ENCODE results near the gene PTPRJ. TPM values are rescaled to one million over a fixed set of nuclear protein-coding genes. Genes with fewer than 3 reads are reported as not detected.

Gene PTPRJ
- polyA plus RNA-seq, 3 donors: 2.8 to 3.7 (median 3.4) TPM

DNA sequence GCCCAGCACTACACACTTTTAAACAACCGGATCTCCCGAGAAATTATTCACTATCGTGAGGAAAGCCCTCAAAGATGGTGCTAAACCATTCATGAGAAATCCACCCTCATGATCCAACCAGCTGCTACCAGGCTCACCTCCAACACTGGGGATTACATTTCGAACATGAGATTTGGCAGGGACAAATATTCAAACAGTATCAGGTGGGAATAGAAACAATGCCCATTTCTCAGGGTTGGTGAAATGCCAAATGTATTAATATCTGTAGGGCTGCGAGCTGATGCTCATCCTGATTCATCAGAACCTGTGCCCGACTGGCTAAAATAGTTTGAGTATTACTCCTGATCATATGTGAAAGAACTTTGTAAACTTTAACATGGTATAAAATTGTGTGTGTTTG lies 15.8 kb upstream of the PTPRJ start:
- H3K27ac ChIP-seq (ENCODE audit: low read depth, low read length): no peak overlapping the region

GRCh38 chr11:47967577-47968525 lies 12.5 kb upstream of the PTPRJ start:
- no peak overlapping the region for H3K27ac ChIP-seq (ENCODE audit: low read depth, low read length)
- 72 to 86% (median 79%) methylated on average over 9 of the region's 9 CpGs for WGBS, 3 donors

More for the DNA sequence above, 15.8 kb upstream of the PTPRJ start:
- WGBS, 3 donors: 92 to 93% (median 93%) methylated on average over 6 of the region's 6 CpGs

DNA sequence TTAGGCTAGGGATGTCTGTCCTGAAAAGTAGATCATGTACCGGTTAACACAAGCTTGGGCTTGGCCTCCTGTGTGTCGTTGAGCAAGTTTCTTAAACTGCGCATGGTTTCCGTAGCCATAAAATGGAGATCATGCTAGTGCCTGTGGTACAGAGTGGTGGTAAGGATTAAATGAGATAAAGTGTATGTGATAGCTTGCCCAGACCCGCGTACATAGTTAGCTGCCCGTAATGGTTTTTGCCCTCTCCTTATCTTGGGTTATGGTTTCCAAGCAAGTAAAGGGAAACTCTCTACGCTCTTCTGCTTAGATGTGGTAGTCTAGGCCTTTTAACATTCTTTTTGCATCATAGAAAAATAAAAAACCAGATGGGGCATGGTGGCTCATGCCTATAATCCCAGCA lies 11.0 kb upstream of the PTPRJ start:
- WGBS, 3 donors: 94 to 96% (median 96%) methylated on average over 8 of the region's 8 CpGs
- no peak overlapping the region for H3K27ac ChIP-seq (ENCODE audit: low read depth, low read length)

DNA sequence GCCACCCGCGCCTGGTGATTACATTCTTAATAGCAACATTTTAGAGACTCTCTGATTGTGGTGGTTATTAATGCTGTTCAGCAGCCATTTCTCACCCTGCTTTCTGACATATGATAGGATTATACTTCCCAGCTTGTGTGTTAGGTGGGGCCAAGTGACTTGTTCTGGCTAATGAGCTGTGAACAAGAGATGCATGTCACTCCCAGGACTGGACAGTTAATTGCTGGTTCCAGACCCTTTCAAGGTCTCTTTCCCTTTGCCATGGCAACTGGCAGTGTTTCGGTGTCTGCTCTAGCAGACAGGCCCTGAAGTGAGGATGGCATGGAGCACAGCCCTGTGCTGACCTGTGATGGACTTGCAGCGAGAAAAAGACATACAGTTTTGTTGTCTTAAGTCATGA lies 8.9 kb upstream of the PTPRJ start:
- no peak overlapping the region for H3K27ac ChIP-seq (ENCODE audit: low read depth, low read length)
- WGBS, 3 donors: 81 to 95% (median 93%) methylated on average over 4 of the region's 4 CpGs

- no peak overlapping the region for H3K27ac ChIP-seq (ENCODE audit: low read depth, low read length)
- 95 to 97% (median 95%) methylated on average over 4 of the region's 4 CpGs for WGBS, 3 donors
Measured at GRCh38 chr11:47973173-47973572, 7.2 kb upstream of the PTPRJ start.

GRCh38 chr11:47976931-47977330 lies 3.4 kb upstream of the PTPRJ start:
- H3K27ac ChIP-seq (ENCODE audit: low read depth, low read length): no peak overlapping the region
- 57 to 70% (median 69%) methylated on average over 2 of the region's 2 CpGs for WGBS, 3 donors

- no peak overlapping the region for H3K27ac ChIP-seq (ENCODE audit: low read depth, low read length)
- 47 to 73% (median 59%) methylated on average over 5 of the region's 5 CpGs for WGBS, 3 donors
Measured at GRCh38 chr11:47977623-47978022, 2.7 kb upstream of the PTPRJ start.

GRCh38 chr11:47979378-47980087 lies 826 bp upstream of the PTPRJ start:
- 38 to 43% (median 42%) methylated on average over 18 of the region's 18 CpGs for WGBS, 3 donors
- H3K27ac ChIP-seq (ENCODE audit: low read depth, low read length): no peak overlapping the region

- 0 to 1% (median 1%) methylated on average over 63 to 82 of the region's 82 CpGs for WGBS, 3 donors
Measured at GRCh38 chr11:47980907-47981621, 705 bp downstream of the PTPRJ start.

DNA sequence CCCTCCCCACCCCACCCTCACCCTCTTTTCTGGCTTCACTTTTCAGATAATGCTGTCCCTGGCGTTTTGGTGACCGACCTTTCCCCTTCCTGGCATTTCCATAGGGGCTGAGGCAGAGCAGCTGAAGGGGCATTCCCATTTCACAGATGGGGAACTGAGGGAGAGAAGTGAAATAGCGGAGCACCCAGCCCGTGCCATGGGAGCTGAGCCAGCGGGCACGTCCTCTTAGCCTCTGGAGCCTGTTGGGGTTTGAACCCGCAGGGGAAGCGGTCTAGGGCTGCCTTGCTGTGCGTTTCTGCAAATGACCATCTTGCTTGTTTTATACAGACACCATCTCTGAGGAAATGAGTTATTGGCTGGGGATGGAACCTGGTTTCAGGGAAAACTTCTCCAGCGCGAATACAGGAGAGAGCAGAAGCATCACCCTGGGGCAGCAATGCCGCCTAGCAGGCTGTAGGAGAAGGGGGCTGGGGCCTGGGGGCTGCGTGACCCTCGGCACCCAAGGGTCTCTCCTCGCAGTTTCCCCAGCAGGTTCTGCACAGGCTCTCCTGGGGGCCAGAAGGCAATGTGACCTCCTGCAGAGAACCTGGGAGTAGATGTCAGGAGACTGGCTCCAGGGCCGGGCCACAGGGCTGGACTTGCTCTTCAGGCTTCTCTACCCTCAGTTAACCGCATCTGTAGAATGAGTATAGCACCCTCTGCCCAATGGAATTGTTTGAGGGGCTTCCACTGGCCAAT lies 1.5 kb downstream of the PTPRJ start:
- no peak overlapping the region for H3K27ac ChIP-seq (ENCODE audit: low read depth, low read length)
- WGBS, 3 donors: 44 to 47% (median 47%) methylated on average over 17 of the region's 17 CpGs

More at GRCh38 chr11:47980907-47981621, 705 bp downstream of the PTPRJ start:
- no peak overlapping the region for H3K27ac ChIP-seq (ENCODE audit: low read depth, low read length)

GRCh38 chr11:47982616-47983015 lies 2.3 kb downstream of the PTPRJ start:
- H3K27ac ChIP-seq (ENCODE audit: low read depth, low read length): no peak overlapping the region

DNA sequence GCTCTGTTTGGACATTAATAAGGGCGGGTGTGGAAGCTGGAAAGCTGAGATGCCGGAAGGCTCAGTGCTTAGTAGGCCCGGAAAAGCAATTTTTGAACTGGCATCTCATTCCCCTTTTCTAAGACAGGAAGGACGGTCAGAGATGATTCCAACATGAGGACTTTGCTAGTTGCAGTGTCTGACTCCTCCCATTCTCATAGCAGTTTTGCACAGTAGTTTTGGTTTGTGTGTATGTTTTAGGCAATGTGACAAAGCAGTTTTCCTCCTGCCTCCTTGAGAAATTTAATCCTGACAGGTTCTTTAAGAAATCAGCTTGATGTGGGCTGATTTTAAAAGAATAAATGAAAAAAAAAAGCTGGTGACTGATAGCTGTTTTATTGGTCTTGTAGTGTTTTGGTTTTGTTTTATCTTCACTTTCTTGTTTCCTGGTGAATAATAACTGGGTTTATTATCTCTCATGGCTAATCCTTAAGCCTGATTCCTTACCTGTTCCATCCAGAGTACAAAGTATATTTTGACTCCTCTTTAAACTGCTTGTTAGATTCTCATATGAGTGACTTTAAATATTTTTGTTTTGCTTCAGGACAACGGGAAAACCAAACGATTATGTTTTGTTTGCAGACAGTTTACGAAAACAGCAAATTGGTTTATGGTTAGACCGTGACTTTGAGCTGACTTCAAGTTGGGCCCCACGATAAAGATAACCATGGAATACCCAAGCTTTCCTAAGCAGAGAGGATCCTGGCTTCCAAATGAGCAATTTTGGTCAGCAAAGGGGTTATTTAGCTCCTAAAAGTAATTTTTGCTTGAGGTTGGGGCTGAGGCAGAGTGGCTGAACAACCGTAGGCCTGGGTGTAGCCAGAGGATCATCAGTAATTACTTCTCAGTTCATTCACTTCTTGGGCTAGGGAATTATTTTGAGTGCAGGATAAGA lies 3.4 kb downstream of the PTPRJ start:
- WGBS, 3 donors: 65 to 84% (median 69%) methylated on average over 10 of the region's 10 CpGs
- no peak overlapping the region for H3K27ac ChIP-seq (ENCODE audit: low read depth, low read length)

GRCh38 chr11:47986219-47986618 lies 5.9 kb downstream of the PTPRJ start:
- H3K27ac ChIP-seq (ENCODE audit: low read depth, low read length): no peak overlapping the region
- 91 to 95% (median 93%) methylated on average over 5 of the region's 5 CpGs for WGBS, 3 donors

DNA sequence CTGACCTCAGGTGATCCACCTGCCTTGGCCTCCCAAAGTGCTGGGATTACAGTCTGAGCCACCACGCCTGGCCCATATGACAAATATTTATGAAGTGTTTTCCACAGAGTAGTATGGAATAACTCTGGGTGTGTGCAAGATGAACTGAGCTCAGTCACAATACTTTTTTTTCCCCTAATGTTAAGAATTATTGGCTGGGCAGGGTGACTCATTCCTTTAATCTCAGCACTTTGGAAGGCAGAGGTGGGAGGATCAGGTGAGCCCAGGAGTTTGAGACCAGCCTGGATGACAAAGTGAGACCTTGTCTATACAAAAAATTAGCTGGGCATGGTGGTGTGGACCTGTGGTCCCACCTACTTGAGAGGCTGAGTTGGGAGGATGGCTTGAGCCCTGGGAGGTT lies 6.4 kb downstream of the PTPRJ start:
- H3K27ac ChIP-seq (ENCODE audit: low read depth, low read length): no peak overlapping the region
- 85 to 95% (median 95%) methylated on average over 1 of the region's 1 CpG for WGBS, 3 donors

- WGBS, 3 donors: 77 to 91% (median 84%) methylated on average over 2 of the region's 2 CpGs
- H3K27ac ChIP-seq (ENCODE audit: low read depth, low read length): no peak overlapping the region
Measured at GRCh38 chr11:47987310-47987709, 7.0 kb downstream of the PTPRJ start.

DNA sequence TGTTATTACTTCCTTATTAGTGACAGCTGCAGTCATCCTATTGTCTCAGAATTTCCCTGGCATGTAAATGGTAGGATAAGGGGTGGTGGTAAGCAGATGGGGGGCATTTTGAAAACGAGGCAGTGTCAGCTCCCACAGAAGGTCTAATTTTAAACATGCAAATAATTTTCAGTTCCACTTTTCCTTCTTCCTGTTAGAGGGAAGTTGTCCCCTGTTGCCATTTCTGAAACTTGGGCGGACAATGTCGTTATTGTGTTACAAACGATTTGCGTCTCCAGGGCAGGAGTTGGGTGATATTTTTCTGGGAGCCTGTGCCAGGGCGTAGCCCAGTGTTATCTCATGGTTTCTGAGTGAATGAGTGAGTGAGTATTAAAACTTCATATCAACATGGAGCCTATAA lies 7.4 kb downstream of the PTPRJ start:
- no peak overlapping the region for H3K27ac ChIP-seq (ENCODE audit: low read depth, low read length)
- WGBS, 3 donors: 32 to 51% (median 41%) methylated on average over 6 of the region's 6 CpGs

DNA sequence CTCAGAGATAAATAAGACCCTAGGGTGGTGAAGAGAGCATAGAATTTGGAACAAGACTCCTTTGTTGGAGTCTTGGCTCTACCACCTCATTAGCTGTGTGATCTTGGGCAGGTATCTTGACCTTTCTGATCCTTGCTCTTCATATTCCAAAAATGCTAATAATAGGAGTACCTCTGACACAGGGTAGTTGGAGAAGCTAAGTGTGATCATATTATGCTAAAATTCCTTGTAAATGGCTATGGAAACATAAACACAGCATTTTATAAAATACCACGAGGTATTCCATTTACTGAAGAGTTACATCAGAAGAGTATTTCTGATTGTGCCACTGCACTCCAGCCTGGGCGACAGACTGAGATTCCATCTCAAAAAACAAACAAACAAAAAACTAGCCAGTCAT lies 9.4 kb downstream of the PTPRJ start:
- WGBS, 3 donors: 35 to 87% (median 79%) methylated on average over 2 of the region's 2 CpGs
- H3K27ac ChIP-seq (ENCODE audit: low read depth, low read length): no peak overlapping the region

Data from adipose tissue (tissue), 3 donors.